Activated T-helper 1 cell treated with anti-CD3 and anti-CD28 coated beads, Interleukin-2, amount 50 U/mL, for 16 hours (primary cell): ENCODE results near the gene TBC1D16.

ENCODE experiments used
- DNase-seq, 2 donors: peaks; one replicate each; pipeline ENCODE4 v3.0.0-alpha.2; 2020; ENCODE audit warnings: low read depth in 1 of 2, low spot score in 1 of 2

The TBC1D16 gene

GRCh38 chr17:79916991-79917901 is 118.4 kb downstream of the TBC1D16 start:
- no peak for DNase-seq

DNA sequence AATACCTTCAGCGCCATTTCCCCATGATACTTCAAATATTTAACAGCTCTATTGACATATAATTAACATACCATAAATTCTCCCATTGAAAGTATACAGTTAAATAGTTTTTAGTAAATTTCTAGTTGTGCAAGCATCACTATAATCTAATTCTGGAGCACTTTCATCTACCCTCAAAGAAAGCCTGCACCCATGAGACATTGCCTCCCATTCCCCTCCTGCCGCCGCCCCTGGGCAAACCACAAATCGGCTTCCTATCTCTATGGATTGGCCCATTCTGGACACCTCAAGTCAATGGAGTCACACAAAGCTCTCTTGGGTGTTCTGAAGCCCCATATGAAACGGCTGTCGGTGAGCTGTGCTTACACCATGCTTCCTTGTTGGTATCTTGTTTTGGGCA is 119.2 kb downstream of the TBC1D16 start:
- no peak for DNase-seq

GRCh38 chr17:79915850-79916430 is 119.7 kb downstream of the TBC1D16 start:
- DNase-seq: no peak

DNA sequence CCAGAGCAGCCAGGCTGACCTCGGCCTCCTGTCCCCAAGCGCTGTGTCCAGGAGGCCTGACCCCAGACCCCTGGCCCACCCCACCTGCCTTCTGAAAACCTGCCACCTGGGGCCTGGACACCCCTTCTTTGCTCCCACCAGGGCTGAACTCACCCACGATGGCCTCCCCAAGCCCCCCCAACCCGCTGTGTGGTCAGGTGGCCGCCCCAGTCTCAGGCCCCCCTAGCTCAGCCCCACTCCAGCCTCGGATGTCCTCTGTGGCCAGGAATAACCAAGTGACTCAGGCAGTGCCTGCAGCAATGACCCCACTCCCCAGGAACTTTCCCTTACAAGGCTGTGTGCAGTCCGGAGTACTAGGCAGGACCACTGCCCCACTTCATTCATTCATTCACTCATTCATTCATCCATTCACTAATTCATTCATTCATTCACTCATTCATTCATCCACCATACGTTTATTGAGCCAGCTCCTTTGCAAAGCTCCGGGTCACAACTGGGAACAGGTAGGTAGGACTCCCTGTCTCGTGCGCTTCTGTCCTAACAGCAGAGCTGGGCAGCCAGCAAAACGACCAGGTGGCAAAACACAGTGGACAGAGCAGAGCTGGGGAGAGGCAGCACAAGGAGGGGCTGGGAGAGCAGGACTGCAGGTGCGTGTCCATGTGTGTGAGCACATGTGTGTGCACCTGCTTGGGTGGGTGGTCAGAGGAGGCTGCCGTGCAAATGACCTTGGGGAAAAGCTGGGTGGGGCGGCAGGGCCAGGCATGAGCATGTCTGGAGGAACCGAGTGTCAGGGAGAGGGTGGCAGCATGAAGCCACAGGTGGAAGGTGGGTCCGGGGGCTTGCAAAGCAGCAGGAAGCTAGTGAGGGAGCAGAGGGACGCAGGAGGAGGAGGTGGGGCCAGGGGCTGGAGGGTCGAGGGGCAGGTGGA is 120.6 kb downstream of the TBC1D16 start:
- DNase-seq: no peak

GRCh38 chr17:79913896-79914812 is 121.5 kb downstream of the TBC1D16 start:
- no peak for DNase-seq

GRCh38 chr17:79913451-79913850 is 122.2 kb downstream of the TBC1D16 start:
- DNase-seq: no peak

GRCh38 chr17:79912552-79913330 is 122.9 kb downstream of the TBC1D16 start:
- DNase-seq: no peak

- DNase-seq: no peak
These were observed 124.0 kb downstream of the TBC1D16 start for GRCh38 chr17:79911430-79912399.

GRCh38 chr17:79910985-79911361 is 124.7 kb downstream of the TBC1D16 start:
- no peak for DNase-seq

- no peak for DNase-seq
These were observed 126.6 kb downstream of the TBC1D16 start for GRCh38 chr17:79909121-79909520.

GRCh38 chr17:79907850-79908249 is 127.8 kb downstream of the TBC1D16 start:
- DNase-seq: no peak

DNA sequence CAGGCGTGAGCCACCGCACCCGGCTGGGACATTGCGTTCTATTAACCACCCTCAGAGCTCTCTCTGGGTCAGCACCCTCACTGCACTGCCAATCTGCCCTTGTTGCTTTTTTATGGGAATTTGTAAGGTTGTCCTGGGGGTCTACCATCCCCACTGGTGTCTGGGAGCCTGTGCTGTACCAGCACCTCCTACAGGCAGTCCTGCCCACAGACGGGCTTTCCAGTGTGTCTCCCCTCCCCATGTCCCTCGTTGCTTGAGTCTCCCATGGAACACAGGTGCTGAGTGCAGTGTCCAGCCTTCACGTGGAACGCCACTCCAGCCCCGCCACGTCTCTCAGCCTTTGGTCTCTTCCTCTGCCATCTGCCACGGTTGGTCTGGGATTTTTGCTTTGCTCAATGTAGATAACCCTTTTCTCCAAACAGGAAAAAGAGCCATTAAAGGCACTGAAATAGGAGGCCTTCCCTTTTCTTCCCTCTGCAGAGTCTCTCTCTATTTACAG is 128.4 kb downstream of the TBC1D16 start:
- no peak for DNase-seq

DNA sequence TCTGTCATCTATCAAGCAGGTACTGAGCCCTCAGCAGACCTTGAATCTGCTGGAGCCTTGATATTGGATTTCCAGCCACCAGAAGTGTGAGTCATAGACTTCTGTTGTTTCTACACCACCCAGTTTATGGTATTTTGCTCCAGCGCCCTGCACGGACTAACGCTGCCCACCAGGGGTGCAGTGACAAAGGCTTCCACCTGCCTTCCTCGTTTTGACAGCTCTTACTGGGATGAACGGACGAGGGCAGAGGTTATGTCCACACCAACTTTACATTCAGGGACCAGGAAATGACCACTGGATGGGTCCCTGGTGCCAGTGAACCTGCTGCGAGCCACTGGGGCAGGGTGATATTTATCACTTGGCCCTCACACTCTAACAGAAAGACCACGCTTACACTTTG is 129.8 kb downstream of the TBC1D16 start:
- DNase-seq: no peak

- no peak for DNase-seq
These were observed 130.8 kb downstream of the TBC1D16 start for GRCh38 chr17:79904865-79905264.

- no peak for DNase-seq
These were observed 133.4 kb downstream of the TBC1D16 start for GRCh38 chr17:79902146-79902791.

DNA sequence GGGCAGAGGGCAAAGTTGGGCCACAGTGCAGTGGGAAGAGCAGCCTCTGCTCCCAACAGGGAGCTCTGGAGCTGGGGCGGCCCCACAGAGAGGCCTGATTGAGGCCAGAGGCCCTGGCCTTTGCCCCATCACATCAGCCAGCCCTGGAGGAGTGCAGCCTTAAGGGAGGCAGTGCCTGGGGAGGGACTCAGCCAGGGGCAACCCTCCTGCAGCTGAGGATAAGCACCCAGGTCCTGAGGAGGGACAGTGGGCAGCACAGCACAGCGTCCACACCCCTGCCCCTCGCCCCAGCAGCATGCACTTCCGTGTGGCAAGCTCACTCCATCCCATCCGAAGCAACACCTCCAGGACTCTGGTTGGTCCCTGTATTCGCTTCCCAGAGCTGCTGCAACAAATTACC is 134.5 kb downstream of the TBC1D16 start:
- no peak for DNase-seq

DNA sequence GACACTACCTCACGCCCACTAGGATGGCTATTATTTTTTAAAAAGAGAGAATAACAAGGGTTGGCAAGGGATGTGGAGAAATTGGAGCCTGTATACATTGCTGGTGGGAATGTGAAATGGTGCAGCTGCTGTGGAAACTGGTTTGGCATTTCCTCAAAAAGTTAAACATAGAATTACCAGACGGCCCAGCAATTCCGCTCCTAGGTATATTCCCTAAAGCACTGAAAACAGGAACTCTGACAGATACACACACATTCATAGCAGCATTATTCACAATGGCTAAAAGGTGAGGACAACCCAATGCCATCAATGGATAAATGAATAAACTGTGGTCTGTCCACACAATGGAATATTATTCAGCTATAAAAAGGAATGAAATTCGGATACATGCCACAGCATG is 136.1 kb downstream of the TBC1D16 start:
- no peak for DNase-seq
